Activated CD4-positive, alpha-beta memory T cell treated with anti-CD3 and anti-CD28 coated beads for 36 hours (primary cell): ENCODE results near the gene SLCO4A1. TPM values are rescaled to one million over a fixed set of nuclear protein-coding genes. Genes with fewer than 3 reads are reported as not detected.

ENCODE experiments used
- CTCF ChIA-PET: fragments of 350-600 bp; sonication (Branson Sonifier 250); formaldehyde crosslinking; loops from one replicate; lab custom pipeline; 2021; ENCODE audit warnings: antibody characterized with exemption, inconsistent platforms; lab: Charles Lee
- POLR2A ChIA-PET: fragments of 350-600 bp; sonication (Branson Sonifier 250); formaldehyde crosslinking; loops from one replicate; lab custom pipeline; 2021; ENCODE audit warnings: antibody characterized with exemption; lab: Charles Lee
- DNase-seq: peaks from one replicate; pipeline ENCODE4 v3.0.0-alpha.2; 2020
- H3K27ac Mint-ChIP-seq: one replicate; pipeline ENCODE4 v1.8.0; 2021; ENCODE audit warnings: mixed read lengths
- H3K27me3 Mint-ChIP-seq: one replicate; pipeline ENCODE4 v1.8.0; 2021; ENCODE audit warnings: mixed read lengths
- H3K36me3 Mint-ChIP-seq: one replicate; pipeline ENCODE4 v1.8.0; 2021; ENCODE audit warnings: mixed read lengths
- H3K4me1 Mint-ChIP-seq: one replicate; pipeline ENCODE4 v1.8.0; 2021; ENCODE audit warnings: low read depth, mixed read lengths
- H3K4me3 Mint-ChIP-seq: one replicate; pipeline ENCODE4 v1.8.0; 2021; ENCODE audit warnings: mild to moderate bottlenecking, mixed read lengths
- H3K9me3 Mint-ChIP-seq: one replicate; pipeline ENCODE4 v1.8.0; 2021; ENCODE audit warnings: mixed read lengths
- intact Hi-C: fragments of 100-400 bp; cut with micrococcal nuclease; formaldehyde crosslinking; loops from one replicate; pipeline ENCODE4 v1.15.1; 2023
- total RNA-seq, 2 experiments: library from RNA; stranded (reverse); gene quantifications; one replicate each; pipeline ENCODE4 v1.2.3, GENCODE V29; 2021

The SLCO4A1 gene
- total RNA-seq, 2 experiments from 2014 or later: 29.6 to 30.7 TPM

DNA sequence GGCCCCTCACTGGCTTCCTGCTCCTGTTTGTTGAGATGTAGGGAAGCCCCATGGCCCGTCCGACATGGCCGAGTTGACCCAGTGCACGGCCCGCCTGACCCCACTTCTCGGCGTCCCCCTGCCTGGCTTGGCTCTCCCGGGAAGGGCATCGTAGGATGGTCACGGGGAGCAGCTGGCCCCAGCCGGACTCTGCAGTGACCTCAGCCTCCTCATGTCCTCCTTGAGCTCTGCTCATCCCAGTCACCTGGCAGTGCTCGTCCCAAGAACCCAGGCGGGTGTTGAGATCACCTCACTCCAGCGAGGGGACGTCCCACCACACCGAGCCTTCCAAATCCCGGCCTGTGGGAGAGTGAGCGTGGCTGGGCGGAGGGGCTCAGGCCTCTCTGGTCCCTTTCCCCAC, 15.7 kb downstream of the SLCO4A1 start:
- H3K36me3 Mint-ChIP-seq: peaks cover 9% of the 10 kb centered on the region
- intact Hi-C loops: no loop called here
- ChIA-PET CTCF (no interaction called here), POLR2A (no interaction called here)
- H3K4me3 Mint-ChIP-seq: no peak overlapping the region
- no peaks in the 10 kb centered on the region for H3K4me1 Mint-ChIP-seq
- no peak overlapping the region for H3K27ac Mint-ChIP-seq
- DNase-seq: no peak
- no peaks in the 10 kb centered on the region for H3K27me3 Mint-ChIP-seq
- no peaks in the 10 kb centered on the region for H3K9me3 Mint-ChIP-seq

GRCh38 chr20:62658593-62659178, 16.4 kb downstream of the SLCO4A1 start:
- no peak overlapping the region for H3K27ac Mint-ChIP-seq
- CTCF ChIA-PET: no interaction called here

GRCh38 chr20:62659488-62660239, 17.4 kb downstream of the SLCO4A1 start:
- POLR2A ChIA-PET: no interaction called here

More at GRCh38 chr20:62658593-62659178, 16.4 kb downstream of the SLCO4A1 start:
- Mint-ChIP-seq H3K27me3 (no peaks in the 10 kb centered on the region), H3K36me3 (peaks cover 9% of the 10 kb centered on the region), H3K4me1 (no peaks in the 10 kb centered on the region), H3K9me3 (no peaks in the 10 kb centered on the region), H3K4me3 (no peak overlapping the region)
- DNase-seq: no peak
- intact Hi-C loops: no loop called here
- POLR2A ChIA-PET: no interaction called here

GRCh38 chr20:62660240-62660615, 17.9 kb downstream of the SLCO4A1 start:
- intact Hi-C loops: no loop called here
- Mint-ChIP-seq H3K36me3 (peaks cover 9% of the 10 kb centered on the region), H3K27ac (no peak overlapping the region), H3K4me3 (no peak overlapping the region), H3K4me1 (no peaks in the 10 kb centered on the region), H3K9me3 (no peaks in the 10 kb centered on the region), H3K27me3 (no peaks in the 10 kb centered on the region)
- CTCF ChIA-PET: no interaction called here
- no peak for DNase-seq
- POLR2A ChIA-PET: no interaction called here

More at GRCh38 chr20:62659488-62660239, 17.4 kb downstream of the SLCO4A1 start:
- H3K27me3 Mint-ChIP-seq: no peaks in the 10 kb centered on the region
- no peak for DNase-seq
- no peak overlapping the region for H3K27ac Mint-ChIP-seq
- H3K9me3 Mint-ChIP-seq: no peaks in the 10 kb centered on the region
- CTCF ChIA-PET: no interaction called here
- H3K4me1 Mint-ChIP-seq: no peaks in the 10 kb centered on the region
- intact Hi-C loops: no loop called here
- H3K36me3 Mint-ChIP-seq: peaks cover 9% of the 10 kb centered on the region
- H3K4me3 Mint-ChIP-seq: no peak overlapping the region

DNA sequence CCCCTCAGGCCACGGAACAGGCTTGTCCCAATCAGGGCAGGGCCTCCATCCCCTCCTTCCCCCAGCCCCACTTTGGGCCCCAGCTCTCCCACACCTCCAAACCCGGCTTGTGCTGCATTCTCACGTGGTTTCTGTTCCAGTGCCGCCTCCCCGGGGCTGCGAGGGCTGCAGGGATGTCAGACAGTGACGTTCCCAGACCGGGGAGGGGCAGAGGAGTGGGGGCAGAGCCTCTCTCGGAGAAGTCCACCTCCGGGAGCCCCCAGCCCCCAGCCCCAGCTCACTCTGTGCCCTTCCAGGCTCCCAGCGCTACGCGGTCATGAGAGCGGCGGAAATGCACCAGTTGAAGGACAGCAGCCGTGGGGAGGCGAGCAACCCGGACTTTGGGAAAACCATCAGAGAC, 18.5 kb downstream of the SLCO4A1 start:
- intact Hi-C loops: no loop called here
- ChIA-PET CTCF (no interaction called here), POLR2A (no interaction called here)
- Mint-ChIP-seq H3K4me3 (no peak overlapping the region), H3K9me3 (no peaks in the 10 kb centered on the region), H3K27me3 (no peaks in the 10 kb centered on the region), H3K27ac (no peak overlapping the region), H3K4me1 (no peaks in the 10 kb centered on the region), H3K36me3 (peaks cover 9% of the 10 kb centered on the region)
- no peak for DNase-seq

- Mint-ChIP-seq H3K36me3 (peaks cover 9% of the 10 kb centered on the region), H3K9me3 (no peaks in the 10 kb centered on the region), H3K27me3 (no peaks in the 10 kb centered on the region), H3K4me1 (no peaks in the 10 kb centered on the region), H3K27ac (no peak overlapping the region), H3K4me3 (no peak overlapping the region)
- intact Hi-C loops: no loop called here
- CTCF ChIA-PET: no interaction called here
- POLR2A ChIA-PET: no interaction called here
- DNase-seq: no peak
These were observed 19.3 kb downstream of the SLCO4A1 start for GRCh38 chr20:62661647-62662046.

DNA sequence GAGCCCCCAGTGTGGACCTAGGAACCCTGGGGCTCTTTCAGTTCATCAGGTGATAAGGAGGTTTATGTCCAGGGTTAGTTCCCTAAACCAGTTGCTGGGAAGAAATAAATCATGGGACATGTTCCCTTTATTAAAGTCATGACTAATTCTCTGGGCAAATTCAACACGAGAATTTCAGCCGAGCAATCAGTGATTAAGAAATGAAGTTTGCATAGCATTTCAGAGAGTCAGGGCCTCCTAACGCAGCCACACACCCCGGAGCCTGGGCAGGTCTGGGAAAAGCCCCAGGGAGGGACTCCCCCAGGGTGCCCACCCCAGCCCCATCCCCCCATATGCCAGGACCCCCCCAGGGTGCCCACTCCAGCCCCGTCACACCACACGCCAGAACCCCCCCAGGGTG, 20.1 kb downstream of the SLCO4A1 start:
- H3K36me3 Mint-ChIP-seq: peaks cover 10% of the 10 kb centered on the region
- DNase-seq: no peak
- H3K4me3 Mint-ChIP-seq: no peak overlapping the region
- no peaks in the 10 kb centered on the region for H3K9me3 Mint-ChIP-seq
- CTCF ChIA-PET: no interaction called here
- POLR2A ChIA-PET: no interaction called here
- intact Hi-C loops: no loop called here
- no peaks in the 10 kb centered on the region for H3K4me1 Mint-ChIP-seq
- no peak overlapping the region for H3K27ac Mint-ChIP-seq
- H3K27me3 Mint-ChIP-seq: no peaks in the 10 kb centered on the region

- no peak for DNase-seq
- peaks cover 12% of the 10 kb centered on the region for H3K36me3 Mint-ChIP-seq
- no peak overlapping the region for H3K4me3 Mint-ChIP-seq
- ChIA-PET POLR2A (interaction anchor here (0.5 kb wide), 1 partner anchor 773 kb away, joined by 3 read pairs; no protein-coding TSS in a partner anchor), CTCF (no interaction called here)
- no peaks in the 10 kb centered on the region for H3K4me1 Mint-ChIP-seq
- H3K27ac Mint-ChIP-seq: no peak overlapping the region
- H3K9me3 Mint-ChIP-seq: no peaks in the 10 kb centered on the region
- intact Hi-C loops: no loop called here
- no peaks in the 10 kb centered on the region for H3K27me3 Mint-ChIP-seq
These were observed 21.1 kb downstream of the SLCO4A1 start for GRCh38 chr20:62663145-62664018.

DNA sequence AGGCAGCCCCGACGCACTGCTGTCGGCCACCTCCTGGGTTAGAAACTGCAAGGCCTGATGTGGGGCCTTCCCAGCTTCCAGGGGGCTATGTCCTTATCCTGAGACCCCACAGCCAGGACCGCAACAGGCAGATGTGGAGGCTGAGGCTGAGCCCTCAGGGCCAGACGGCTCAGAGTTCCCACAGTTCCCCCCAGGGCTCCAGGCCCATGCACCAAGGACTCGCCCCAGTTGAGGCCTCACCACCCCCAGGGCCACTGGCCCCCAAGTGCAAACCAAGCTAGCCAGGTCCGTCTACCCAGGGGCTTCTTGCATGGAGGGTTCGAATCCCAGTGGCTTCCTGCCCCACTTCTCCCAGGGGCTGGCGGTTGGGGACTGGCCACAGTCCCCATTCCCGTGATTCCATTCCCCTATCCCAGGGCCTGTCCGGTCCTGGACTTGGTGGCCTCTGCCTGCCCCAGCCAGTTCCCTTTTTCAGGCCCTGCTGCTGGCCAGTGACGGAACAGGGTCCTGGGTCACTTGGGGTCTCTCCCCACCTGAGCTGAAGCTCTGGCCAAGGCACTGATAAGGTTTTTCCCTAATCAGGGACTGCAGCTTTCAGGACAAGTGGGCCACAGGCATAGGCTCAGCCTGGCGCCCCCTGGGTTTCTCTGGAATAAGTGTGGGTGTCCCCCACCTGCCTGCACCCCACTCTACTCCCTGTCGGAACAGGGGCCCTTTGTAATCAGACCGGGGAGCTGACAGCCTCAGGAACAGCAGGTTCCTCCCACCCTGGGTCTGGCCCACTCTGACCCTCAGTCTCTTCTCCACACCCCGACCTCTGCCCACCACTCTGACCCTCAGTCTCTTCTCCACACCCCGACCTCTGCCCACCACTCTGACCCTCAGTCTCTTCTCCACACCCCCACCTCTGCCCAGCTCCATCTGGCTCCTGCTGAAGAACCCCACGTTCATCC, 22.0 kb downstream of the SLCO4A1 start:
- Mint-ChIP-seq H3K27me3 (no peaks in the 10 kb centered on the region), H3K9me3 (no peaks in the 10 kb centered on the region), H3K27ac (no peak overlapping the region), H3K36me3 (peaks cover 10% of the 10 kb centered on the region), H3K4me3 (no peak overlapping the region), H3K4me1 (no peaks in the 10 kb centered on the region)
- POLR2A ChIA-PET: interaction anchor here (0.5 kb wide), 1 partner anchor 773 kb away, joined by 3 read pairs; no protein-coding TSS in a partner anchor
- DNase-seq: no peak
- CTCF ChIA-PET: interaction anchor here (1.3 kb wide), 1 partner anchor 128 kb away, joined by 4 read pairs; no protein-coding TSS in a partner anchor
- intact Hi-C loops: no loop called here

DNA sequence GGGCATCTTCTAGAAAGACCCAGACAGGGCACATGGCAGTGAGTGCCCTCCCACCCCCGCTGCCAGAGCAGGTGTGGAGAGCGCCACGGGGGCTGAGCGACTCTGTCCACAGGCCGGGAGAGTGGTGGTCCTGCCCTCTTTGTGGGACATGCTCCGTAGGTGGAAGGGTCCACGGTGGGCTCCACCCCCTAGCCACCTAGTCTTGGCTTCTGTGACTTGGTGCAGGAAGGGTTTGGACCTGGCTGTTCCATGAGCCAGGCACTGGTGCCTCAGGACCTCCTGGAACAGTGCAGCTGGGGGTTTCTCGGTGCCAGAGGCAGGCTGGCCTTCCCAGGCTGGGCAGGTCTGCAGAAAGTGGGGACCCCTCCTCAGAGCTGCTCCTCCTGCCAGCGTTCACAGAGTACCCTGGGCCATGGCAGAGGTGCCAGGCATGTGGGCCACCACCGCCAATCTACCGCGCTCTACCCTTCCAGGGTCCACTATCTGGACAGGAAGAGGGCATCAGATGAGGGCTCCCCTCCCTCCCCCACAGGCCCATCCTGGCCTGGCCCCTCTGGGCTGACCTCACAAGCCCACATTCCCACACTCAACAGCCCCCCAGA, 23.0 kb downstream of the SLCO4A1 start:
- no peak for DNase-seq
- Mint-ChIP-seq H3K9me3 (no peaks in the 10 kb centered on the region), H3K36me3 (peaks cover 13% of the 10 kb centered on the region), H3K4me3 (no peak overlapping the region), H3K27me3 (no peaks in the 10 kb centered on the region), H3K27ac (no peak overlapping the region), H3K4me1 (no peaks in the 10 kb centered on the region)
- CTCF ChIA-PET: interaction anchor here (1.3 kb wide), 1 partner anchor 127 kb away, joined by 4 read pairs; no protein-coding TSS in a partner anchor
- intact Hi-C loops: no loop called here
- POLR2A ChIA-PET: no interaction called here
